Loucy (cell line): ENCODE measurements around the gene FAM83C.

Experiments used
- H2AFZ ChIP-seq: fragments of 200-600 bp; sonication (generic); 2 replicates; pipeline ENCODE4 v1.6.0; 2016; ENCODE audit warnings: antibody characterized with exemption, mild to moderate bottlenecking, low read length, moderate library complexity
- H3F3A ChIP-seq: fragments of 200-600 bp; 2 replicates; pipeline ENCODE4 v1.6.0; 2016; ENCODE audit warnings: antibody characterized with exemption, low read depth, mild to moderate bottlenecking
- H3K27me3 ChIP-seq: fragments of 200-600 bp; sonication (generic); 2 replicates; pipeline ENCODE4 v1.6.1; 2014; ENCODE audit warnings: low read length, mild to moderate bottlenecking; ENCODE audit not compliant: insufficient read depth, poor library complexity, severe bottlenecking
- H3K36me3 ChIP-seq: fragments of 200-600 bp; sonication (generic); 2 replicates; pipeline ENCODE4 v1.6.1; 2016; ENCODE audit warnings: low read length; ENCODE audit not compliant: insufficient read depth
- H3K4me1 ChIP-seq: fragments of 200-600 bp; sonication (generic); 2 replicates; pipeline ENCODE4 v1.5.1; 2014; ENCODE audit warnings: low read length, mild to moderate bottlenecking; ENCODE audit not compliant: insufficient read depth, poor library complexity, severe bottlenecking
- H3K4me2 ChIP-seq: fragments of 200-600 bp; sonication (generic); 2 replicates; pipeline ENCODE4 v1.6.0; 2014; ENCODE audit warnings: antibody characterized with exemption, low read length, low read depth, mild to moderate bottlenecking; ENCODE audit not compliant: poor library complexity, severe bottlenecking
- H3K4me3 ChIP-seq: fragments of 200-600 bp; sonication (generic); 2 replicates; pipeline ENCODE4 v1.5.1; 2014; ENCODE audit warnings: low read length, mild to moderate bottlenecking, mixed read lengths; ENCODE audit not compliant: poor library complexity, severe bottlenecking
- H3K79me2 ChIP-seq: fragments of 200-600 bp; sonication (generic); 2 replicates; pipeline ENCODE4 v1.6.1; 2014; ENCODE audit warnings: low read length; ENCODE audit not compliant: insufficient read depth
- H3K9ac ChIP-seq: fragments of 200-600 bp; sonication (generic); 2 replicates; pipeline ENCODE4 v1.6.0; 2014; ENCODE audit warnings: mild to moderate bottlenecking, low read depth, low read length, moderate library complexity; ENCODE audit not compliant: poor library complexity, severe bottlenecking
- H3K9me2 ChIP-seq: fragments of 200-600 bp; sonication (generic); replicated peaks from 2 replicates; pipeline ENCODE4 v1.6.1; 2016; ENCODE audit warnings: low read depth, low read length, mixed read lengths
- H3K9me3 ChIP-seq: fragments of 200-600 bp; sonication (generic); 2 replicates; pipeline ENCODE4 v1.6.1; 2014; ENCODE audit warnings: mild to moderate bottlenecking, antibody characterized with exemption, low read length, low read depth; ENCODE audit not compliant: insufficient read depth
- H4K20me1 ChIP-seq: fragments of 200-600 bp; sonication (generic); 2 replicates; pipeline ENCODE4 v1.6.0; 2014; ENCODE audit warnings: antibody characterized with exemption, low read length, mild to moderate bottlenecking; ENCODE audit not compliant: insufficient read depth, poor library complexity, severe bottlenecking
- EZH2phosphoT487 ChIP-seq: fragments of 200-600 bp; IDR thresholded peaks from 2 replicates; pipeline ENCODE4 v1.6.1; 2018; ENCODE audit warnings: antibody characterized with exemption, mild to moderate bottlenecking, moderate library complexity, borderline replicate concordance
- TF ChIP-seq, protein P1 (sequence below): fragments of 200-600 bp; sonication (generic); conservative IDR thresholded peaks from 2 replicates; pipeline ENCODE4 v1.5.1; 2014; ENCODE audit warnings: mild to moderate bottlenecking, antibody characterized with exemption, low read length

FAM83C gene

DNA sequence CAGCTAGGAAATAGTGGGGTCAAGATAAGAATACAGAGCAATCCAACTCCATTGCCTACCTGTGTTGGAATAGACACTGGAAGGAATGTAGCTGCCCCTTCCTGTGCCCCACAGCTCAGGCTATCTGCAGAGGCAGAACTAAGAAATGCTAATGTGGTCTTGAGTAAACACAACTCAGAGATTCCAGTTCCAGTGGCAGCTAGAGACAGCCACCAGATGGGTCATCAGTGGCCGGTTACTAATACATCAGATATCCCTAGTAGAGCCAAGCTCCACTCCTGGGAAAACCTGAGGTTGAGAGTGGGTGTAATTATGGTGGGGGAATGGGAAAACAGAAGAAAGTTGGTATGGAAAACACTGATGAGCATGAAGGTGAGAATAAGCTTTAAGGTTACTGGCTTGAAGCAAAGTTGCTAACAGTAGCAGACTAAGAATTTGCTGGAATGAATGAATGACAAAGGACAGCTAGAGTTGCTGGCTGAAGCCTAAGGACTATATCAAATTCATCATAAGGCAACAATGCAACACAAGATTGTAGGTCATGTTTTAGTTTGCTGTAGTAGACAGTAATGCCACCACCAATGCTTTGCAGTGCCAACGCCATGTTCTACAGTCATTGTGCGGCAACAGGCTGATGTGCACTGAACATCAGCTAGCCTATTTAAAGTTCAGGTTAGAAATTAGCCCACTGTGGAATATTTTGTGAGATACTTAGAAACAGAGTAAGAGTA is 28.3 kb upstream of the FAM83C start:
- no peaks in the 10 kb centered on the region for H3K9me2 ChIP-seq
- no peaks in the 10 kb centered on the region for H3K4me1 ChIP-seq
- H3K27me3 ChIP-seq, result no peaks in the 10 kb centered on the region
- no peaks in the 10 kb centered on the region for H4K20me1 ChIP-seq
- no peak overlapping the region for H3K4me3 ChIP-seq
- no peak overlapping the region for H2AFZ ChIP-seq
- H3K36me3 ChIP-seq, result no peaks in the 10 kb centered on the region
- no peak for TF ChIP-seq EZH2phosphoT487
- H3F3A ChIP-seq, result no peaks in the 10 kb centered on the region
- H3K9me3 ChIP-seq, result no peaks in the 10 kb centered on the region
- H3K4me2 ChIP-seq, result no peak overlapping the region
- no peaks in the 10 kb centered on the region for H3K79me2 ChIP-seq
- H3K9ac ChIP-seq, result no peak overlapping the region

DNA sequence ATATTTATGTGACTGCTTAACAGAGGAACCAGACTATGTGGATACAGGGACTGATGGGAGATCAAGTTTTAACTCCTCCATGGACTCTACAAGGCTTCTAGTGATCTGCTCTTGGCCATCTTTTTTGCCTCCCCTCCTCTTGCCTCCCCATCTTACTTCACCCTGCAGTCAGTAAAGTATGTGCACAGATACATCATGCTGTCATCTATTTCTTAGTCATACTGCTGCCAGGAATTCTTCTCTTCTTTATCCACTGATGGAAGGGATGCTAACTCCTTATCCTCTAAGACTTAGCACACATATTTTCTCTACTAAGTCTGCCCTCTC is 27.6 kb upstream of the FAM83C start:
- H3K4me2 ChIP-seq, result no peak overlapping the region
- no peaks in the 10 kb centered on the region for H3K36me3 ChIP-seq
- H3K27me3 ChIP-seq, result no peaks in the 10 kb centered on the region
- H2AFZ ChIP-seq, result no peak overlapping the region
- H3K79me2 ChIP-seq, result no peaks in the 10 kb centered on the region
- TF ChIP-seq, protein P1, sequence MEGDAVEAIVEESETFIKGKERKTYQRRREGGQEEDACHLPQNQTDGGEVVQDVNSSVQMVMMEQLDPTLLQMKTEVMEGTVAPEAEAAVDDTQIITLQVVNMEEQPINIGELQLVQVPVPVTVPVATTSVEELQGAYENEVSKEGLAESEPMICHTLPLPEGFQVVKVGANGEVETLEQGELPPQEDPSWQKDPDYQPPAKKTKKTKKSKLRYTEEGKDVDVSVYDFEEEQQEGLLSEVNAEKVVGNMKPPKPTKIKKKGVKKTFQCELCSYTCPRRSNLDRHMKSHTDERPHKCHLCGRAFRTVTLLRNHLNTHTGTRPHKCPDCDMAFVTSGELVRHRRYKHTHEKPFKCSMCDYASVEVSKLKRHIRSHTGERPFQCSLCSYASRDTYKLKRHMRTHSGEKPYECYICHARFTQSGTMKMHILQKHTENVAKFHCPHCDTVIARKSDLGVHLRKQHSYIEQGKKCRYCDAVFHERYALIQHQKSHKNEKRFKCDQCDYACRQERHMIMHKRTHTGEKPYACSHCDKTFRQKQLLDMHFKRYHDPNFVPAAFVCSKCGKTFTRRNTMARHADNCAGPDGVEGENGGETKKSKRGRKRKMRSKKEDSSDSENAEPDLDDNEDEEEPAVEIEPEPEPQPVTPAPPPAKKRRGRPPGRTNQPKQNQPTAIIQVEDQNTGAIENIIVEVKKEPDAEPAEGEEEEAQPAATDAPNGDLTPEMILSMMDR, result no peak
- no peak for TF ChIP-seq EZH2phosphoT487
- H3K4me1 ChIP-seq, result peaks cover 6% of the 10 kb centered on the region
- no peak overlapping the region for H3K4me3 ChIP-seq
- no peak overlapping the region for H3K9ac ChIP-seq
- H3F3A ChIP-seq, result no peaks in the 10 kb centered on the region
- H3K9me3 ChIP-seq, result no peaks in the 10 kb centered on the region
- no peaks in the 10 kb centered on the region for H3K9me2 ChIP-seq
- H4K20me1 ChIP-seq, result no peaks in the 10 kb centered on the region

DNA sequence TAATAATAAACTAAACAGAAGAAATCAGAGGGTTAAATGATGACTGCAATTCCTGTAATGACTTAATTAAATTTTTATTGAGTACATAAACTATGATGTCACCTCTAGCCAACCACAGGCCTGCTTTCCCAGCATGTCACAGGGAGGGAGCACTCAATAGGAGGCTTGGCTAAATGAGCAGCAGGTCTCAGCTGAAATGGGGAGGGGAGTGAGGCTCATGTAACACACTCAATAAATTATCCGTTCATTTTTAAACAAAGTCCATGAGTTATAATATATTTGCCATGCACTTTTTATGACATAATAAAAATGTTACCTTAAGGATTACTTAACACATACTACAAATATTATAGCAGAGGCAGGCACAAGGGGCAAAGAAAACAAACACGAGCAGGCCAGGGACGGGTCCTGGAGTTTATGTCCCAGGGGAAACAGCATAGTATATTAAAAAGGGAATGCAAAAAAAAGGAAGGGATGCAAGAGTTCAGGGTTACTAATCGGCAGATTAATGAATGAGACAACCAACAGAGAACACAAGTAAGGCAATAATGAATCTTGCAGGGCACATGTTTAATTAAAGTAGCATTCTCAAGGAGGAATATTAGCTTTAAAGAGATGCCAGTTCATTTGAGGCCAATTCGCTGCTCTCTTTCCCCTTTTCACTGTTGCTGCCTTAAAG is 27.1 kb upstream of the FAM83C start:
- Histone ChIP-seq H3K9ac (no peak overlapping the region), H3F3A (no peaks in the 10 kb centered on the region), H3K27me3 (no peaks in the 10 kb centered on the region), H3K4me2 (no peak overlapping the region), H3K79me2 (no peaks in the 10 kb centered on the region), H3K36me3 (no peaks in the 10 kb centered on the region), H2AFZ (no peak overlapping the region), H3K4me3 (no peak overlapping the region), H3K4me1 (peaks cover 7% of the 10 kb centered on the region), H3K9me2 (no peaks in the 10 kb centered on the region), H3K9me3 (no peaks in the 10 kb centered on the region), H4K20me1 (no peaks in the 10 kb centered on the region)
- TF ChIP-seq, protein P1, result no peak
- TF ChIP-seq EZH2phosphoT487, result no peak
